Head of caudate nucleus (tissue), 42 donors: ENCODE data around the gene IQCC.

ENCODE experiments used
- DNase-seq, 42 donors: peaks; one replicate each; pipeline versions ENCODE4 v3.0.0 to v3.0.0-alpha.2; 2020 to 2021; ENCODE audit warnings: mixed read lengths in 7 of 42
- intact Hi-C: fragments of 100-400 bp; cut with DNase I; formaldehyde crosslinking; loops from one replicate; pipeline ENCODE4 v1.15.0; 2022

The IQCC gene

DNA sequence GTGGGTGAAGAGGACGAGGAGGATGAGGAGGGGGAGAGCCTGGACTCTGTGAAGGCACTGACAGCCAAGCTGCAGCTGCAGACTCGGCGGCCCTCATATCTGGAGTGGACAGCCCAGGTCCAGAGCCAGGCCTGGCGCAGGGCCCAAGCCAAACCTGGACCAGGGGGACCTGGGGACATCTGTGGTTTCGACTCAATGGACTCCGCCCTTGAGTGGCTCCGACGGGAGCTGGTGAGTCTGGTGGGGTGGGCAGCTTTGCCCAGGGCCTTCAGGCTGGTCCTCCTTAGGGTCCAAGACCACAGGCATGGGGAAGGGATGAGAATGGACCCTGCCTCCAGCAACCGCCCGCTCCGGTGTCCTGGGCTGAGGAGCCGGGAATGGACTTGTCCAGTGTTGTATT, 42.0 kb downstream of the IQCC start:
- no peak for DNase-seq
- intact Hi-C loops, result no loop called here

- intact Hi-C loops, result no loop called here
- peak in 40 of 42 donors; percentile 23 to 75 (median 55) for DNase-seq
Measured at GRCh38 chr1:32247983-32248889, 42.8 kb downstream of the IQCC start.

GRCh38 chr1:32249831-32250525, 44.5 kb downstream of the IQCC start:
- intact Hi-C loops, result no loop called here

DNA sequence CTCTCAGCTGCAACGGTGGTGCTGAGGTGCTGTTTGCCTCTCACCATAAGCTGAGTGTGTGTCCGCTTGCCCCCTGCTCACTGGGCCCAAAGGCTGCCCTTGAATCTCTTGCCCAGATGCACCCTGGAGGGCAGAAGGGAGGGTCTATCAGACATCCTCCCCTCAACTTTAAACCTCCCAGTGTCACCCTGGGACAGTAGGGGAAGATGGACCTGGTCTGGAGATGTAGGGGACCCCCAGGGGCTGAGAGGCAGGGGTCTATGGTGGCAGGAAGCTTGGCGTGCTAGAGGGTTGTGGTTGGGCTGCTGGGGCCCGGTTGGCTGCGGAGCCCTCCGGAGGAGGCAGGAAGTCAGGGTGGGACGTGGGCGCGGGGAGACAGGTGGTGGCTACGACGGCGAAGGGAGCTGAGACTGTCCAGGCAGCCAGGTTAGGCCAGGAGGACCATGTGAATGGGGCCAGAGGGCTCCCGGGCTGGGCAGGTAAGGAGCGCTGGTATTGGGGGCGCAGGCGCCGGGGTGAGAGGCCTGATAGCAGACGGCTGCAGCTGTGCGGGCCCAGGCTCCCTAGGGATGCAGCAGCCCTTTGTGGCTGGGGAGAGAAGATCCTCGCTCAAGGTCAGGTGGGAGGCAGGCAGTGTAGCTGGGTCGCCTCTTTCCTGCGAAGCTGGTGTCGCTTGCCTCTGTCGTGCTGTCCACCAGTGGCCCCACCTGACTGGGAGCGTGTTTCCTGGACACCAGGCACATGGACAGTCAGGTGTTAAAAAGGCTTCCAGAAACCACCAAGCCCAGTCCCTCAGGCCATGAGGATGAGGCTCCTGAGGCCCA, 45.6 kb downstream of the IQCC start, which contains the start of gene LCK:
Gene LCK (plus strand): TSS at position 373 of the 824 bp plus-strand sequence. CDS start 23,065 bp downstream, outside the sequence.
- intact Hi-C loops, result no loop called here
- no peak for DNase-seq

More at GRCh38 chr1:32249831-32250525, 44.5 kb downstream of the IQCC start:
- DNase-seq, result no peak

DNA sequence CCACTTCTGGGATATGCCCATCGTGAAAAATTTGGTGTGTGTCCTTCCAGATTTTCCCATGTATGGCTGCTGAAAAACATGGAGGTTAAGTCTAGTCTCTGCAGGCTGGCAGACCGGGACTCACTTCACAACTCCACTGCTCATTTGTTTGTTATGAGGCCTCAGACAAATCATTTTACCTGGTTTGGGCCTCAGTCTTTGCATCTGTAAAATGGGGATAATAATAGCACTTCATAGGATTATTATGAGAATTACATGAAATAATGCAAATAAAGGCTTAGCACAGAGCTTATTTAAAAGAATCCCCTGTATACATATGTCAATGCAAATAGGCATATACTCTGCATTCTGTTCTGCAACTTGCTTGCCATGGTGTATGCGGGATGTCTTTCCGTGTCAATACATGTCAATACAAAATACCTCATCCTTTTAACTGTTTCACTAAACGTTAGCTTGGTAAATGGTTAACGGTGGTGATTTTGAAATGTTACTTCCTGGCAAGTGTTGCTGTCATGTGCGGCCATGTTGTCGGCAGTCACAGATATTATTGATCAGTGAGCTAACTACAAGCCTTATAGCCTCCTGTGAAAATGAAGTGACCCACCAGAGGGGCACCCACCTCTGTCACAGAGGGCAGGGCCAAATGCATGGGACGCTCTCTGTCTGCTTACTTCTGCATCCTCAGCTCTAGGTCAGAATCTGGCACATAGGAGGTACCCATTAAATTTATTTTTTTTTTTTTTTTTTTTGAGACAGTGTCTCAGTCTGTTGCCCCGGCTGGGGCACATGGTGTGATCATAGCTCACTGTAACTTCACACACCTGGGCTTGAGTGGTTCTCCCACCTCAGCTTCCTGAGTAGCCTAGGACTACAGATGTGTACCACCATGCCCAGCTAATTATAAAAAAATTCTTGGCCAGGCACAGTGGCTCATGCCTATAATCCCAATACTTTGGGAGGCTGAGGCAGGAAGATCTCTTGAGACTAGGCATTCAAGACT, 49.9 kb downstream of the IQCC start:
- DNase-seq, result no peak
- intact Hi-C loops, result no loop called here

- DNase-seq, result no peak
- intact Hi-C loops, result no loop called here
Measured at GRCh38 chr1:32256473-32257226, 51.2 kb downstream of the IQCC start.

DNA sequence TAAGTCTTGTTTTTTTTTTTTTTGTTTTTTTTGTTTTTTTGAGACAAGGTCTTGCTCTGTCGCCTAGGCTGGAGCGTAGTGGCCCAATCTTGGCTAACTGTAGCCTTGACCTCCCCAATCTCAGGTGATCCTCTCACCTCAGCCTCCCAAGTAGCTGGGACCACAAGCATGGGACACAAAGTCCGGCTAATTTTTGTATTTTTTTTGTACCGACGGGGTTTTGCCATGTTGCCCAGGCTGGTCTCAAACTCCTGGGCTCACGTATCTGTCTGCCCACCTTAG, 51.7 kb downstream of the IQCC start:
- intact Hi-C loops, result no loop called here
- no peak for DNase-seq
